Right renal pelvis (tissue), 4 donors: ENCODE data around the gene CISD2. TPM values are rescaled to one million over a fixed set of nuclear protein-coding genes. Genes with fewer than 3 reads are reported as not detected.
"Not testable (repeated sequence)": the region's sequence is repeated elsewhere in the genome, so short reads cannot be mapped to it uniquely, and the experiment has no call there.

Experiments
- DNase-seq, 4 donors: peaks; one replicate each; pipeline ENCODE4 v3.0.0-alpha.2; 2013; ENCODE audit warnings: low read depth in 4 of 4, low spot score in 3 of 4, missing footprints in 1 of 4
- polyA plus RNA-seq, 4 donors: library from polyadenylated mRNA; unstranded; fragments of 120-200 nt; gene quantifications; one replicate each; pipeline ENCODE4 v1.2.1, GENCODE V29; 2013; ENCODE audit not compliant: insufficient read length in 4 of 4

The CISD2 gene
- polyA plus RNA-seq, 4 donors, result 54.7 to 62.0 (median 57.8) TPM

GRCh38 chr4:102897610-102898009 lies 28.8 kb downstream of the CISD2 start:
- DNase-seq, result not testable (repeated sequence)

- DNase-seq, result no peak
Measured at GRCh38 chr4:102901804-102902203, 33.0 kb downstream of the CISD2 start.

GRCh38 chr4:102918859-102919258 lies 50.1 kb downstream of the CISD2 start:
- DNase-seq, result no peak

- DNase-seq, result not testable (repeated sequence)
Measured at GRCh38 chr4:102919697-102920096, 50.9 kb downstream of the CISD2 start.

GRCh38 chr4:102935716-102936115 lies 66.9 kb downstream of the CISD2 start:
- no peak for DNase-seq

- not testable (repeated sequence) for DNase-seq
Measured at GRCh38 chr4:102938063-102938462, 69.3 kb downstream of the CISD2 start.

Other genes starting within 250 kb of the CISD2 start
- 10 to 100 TPM; 20.0 to 22.4 (median 21.7) TPM for gene MANBA, start 108.0 kb upstream of the CISD2 start, polyA plus RNA-seq
- 100 to 1,000 TPM; 294 to 371 (median 354) TPM for gene UBE2D3, start 41.4 kb upstream of the CISD2 start, polyA plus RNA-seq
- 1 to 10 TPM; 2.9 to 3.8 (median 3.4) TPM for gene SLC9B1, start 150.7 kb downstream of the CISD2 start, polyA plus RNA-seq
- gene SLC9B2, start 207.8 kb downstream of the CISD2 start, polyA plus RNA-seq, result 10 to 100 TPM in 2 of 4 donors, 1 to 10 TPM in 2; 6.3 to 11.8 (median 8.9) TPM
- gene BDH2, start 230.8 kb downstream of the CISD2 start, polyA plus RNA-seq, result 100 to 1,000 TPM; 187 to 232 (median 207) TPM